Astrocyte of the spinal cord (primary cell): ENCODE measurements around the gene CPA2.
"Not testable (repeated sequence)": the region's sequence is repeated elsewhere in the genome, so short reads cannot be mapped to it uniquely, and the experiment has no call there.

Experiments used
- DNase-seq: peaks from one replicate; pipeline ENCODE4 v3.0.0; 2011; ENCODE audit warnings: low read depth, low spot score
- H3K4me3 ChIP-seq: 2 replicates; pipeline ENCODE4 v1.5.1; 2011; ENCODE audit warnings: low read depth, mild to moderate bottlenecking, low read length, moderate library complexity
- in situ Hi-C: cut with HindIII; loops from 2 replicates; pipeline ENCODE4 v1.10.0; 2017; ENCODE audit warnings: low sequenced_read_pairs
- TF ChIP-seq, protein P1 (sequence below): IDR thresholded peaks from 2 replicates; pipeline ENCODE4 v1.5.1; 2012; ENCODE audit warnings: low read depth, mild to moderate bottlenecking, low read length, inconsistent platforms

The CPA2 gene

DNA sequence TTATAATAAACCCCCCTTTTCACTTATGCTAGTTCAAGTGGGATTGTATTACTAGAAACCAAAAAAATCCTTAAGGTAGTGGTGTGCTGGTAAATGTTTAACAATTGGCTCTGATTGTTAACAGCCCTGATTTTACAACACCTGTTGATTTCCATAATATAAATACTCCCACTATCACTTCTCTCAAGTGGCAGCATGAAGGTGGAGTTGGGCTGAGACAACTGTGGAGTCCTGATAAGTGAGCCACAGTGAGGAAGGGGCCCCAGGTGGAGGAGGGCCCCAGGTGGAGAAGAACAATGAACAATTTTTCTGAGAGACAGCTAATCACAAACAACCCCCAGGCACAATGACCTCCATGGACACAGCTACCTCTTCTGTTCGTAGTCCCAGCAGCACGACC, 32.6 kb upstream of the CPA2 start:
- TF ChIP-seq, protein P1, sequence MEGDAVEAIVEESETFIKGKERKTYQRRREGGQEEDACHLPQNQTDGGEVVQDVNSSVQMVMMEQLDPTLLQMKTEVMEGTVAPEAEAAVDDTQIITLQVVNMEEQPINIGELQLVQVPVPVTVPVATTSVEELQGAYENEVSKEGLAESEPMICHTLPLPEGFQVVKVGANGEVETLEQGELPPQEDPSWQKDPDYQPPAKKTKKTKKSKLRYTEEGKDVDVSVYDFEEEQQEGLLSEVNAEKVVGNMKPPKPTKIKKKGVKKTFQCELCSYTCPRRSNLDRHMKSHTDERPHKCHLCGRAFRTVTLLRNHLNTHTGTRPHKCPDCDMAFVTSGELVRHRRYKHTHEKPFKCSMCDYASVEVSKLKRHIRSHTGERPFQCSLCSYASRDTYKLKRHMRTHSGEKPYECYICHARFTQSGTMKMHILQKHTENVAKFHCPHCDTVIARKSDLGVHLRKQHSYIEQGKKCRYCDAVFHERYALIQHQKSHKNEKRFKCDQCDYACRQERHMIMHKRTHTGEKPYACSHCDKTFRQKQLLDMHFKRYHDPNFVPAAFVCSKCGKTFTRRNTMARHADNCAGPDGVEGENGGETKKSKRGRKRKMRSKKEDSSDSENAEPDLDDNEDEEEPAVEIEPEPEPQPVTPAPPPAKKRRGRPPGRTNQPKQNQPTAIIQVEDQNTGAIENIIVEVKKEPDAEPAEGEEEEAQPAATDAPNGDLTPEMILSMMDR: no peak
- no peak overlapping the region for H3K4me3 ChIP-seq
- DNase-seq: no peak
- in situ Hi-C loops: no loop called here

DNA sequence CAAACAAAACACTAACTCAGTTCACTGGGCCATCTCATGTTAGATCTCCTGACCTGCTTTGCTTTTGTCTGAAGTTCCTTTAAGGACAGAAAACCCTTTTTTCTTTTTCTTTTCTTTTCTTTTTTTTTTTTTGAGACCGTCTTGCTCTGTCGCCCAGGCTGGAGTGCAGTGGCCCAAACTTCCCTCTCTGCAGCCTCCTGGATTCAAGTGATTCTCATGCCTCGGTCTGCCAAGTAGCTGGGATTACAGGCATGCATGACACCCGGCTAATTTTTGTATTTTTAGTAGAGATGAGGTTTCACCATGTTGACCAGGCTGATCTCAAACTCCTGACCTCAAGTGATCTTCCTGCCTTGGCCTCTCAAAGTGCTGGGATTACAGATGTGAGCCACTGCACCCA, 30.3 kb upstream of the CPA2 start:
- in situ Hi-C loops, DNase-seq, H3K4me3 ChIP-seq: not testable (repeated sequence)

DNA sequence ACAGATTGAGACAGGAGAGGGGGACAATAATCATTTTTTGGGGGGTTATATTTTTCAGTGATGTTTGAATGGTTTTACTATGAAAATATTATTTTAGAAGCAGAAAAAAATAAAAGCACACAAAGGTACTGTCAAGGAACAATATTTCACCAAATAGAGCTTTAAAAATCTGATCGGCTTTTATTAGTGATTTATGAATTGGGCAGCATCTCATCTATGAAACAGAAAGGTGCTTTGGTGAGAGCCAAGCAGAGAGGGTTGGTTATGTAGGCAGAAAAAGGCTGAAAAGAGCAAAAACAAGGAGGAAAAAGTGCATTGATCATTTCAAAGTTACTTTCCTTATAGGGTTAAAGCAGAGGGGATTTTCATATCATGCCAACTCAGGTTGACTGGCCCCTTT, 26.4 kb upstream of the CPA2 start:
- no peak overlapping the region for H3K4me3 ChIP-seq
- in situ Hi-C loops: no loop called here
- no peak for DNase-seq
- TF ChIP-seq, protein P1: no peak

DNA sequence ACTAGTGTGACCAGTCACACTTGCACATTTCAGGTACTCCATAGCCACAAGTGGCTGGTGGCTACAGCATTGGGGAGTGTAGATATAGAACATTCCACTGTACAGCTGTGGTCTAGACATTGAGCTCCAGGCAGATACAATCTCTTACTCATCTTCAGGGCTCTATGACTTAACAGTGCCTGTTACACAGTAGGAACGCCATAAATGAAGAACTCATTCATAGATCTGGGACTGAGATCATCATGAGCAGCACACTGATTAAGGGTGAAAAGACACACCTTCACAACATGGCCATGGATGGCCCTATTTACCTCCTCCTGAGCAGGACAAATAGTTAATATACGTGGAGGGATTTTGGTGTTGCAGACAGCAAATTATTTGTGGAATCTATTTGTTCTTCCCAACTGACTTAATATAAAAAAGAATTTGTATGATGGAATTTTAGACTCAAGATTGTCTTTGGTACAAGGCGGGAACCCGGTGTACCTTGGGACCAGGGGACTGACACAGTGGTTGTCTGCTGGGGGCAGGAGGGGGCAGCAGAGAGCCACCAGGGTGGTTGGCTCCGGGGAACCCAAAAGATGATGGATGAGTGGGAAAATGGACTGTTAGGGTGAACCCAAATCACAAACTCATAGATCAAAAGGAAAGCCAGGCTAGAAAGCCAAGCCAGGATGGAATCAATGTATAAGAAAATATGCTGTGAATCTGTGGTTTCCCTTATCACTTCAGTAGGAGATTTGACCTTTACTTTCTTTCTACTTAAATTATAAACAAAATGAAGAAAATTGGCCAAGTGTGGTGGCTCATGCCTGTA, 24.3 kb upstream of the CPA2 start:
- in situ Hi-C loops: no loop called here
- no peak overlapping the region for H3K4me3 ChIP-seq
- TF ChIP-seq, protein P1: peak; percentile 84
- DNase-seq: peak; percentile 48

DNA sequence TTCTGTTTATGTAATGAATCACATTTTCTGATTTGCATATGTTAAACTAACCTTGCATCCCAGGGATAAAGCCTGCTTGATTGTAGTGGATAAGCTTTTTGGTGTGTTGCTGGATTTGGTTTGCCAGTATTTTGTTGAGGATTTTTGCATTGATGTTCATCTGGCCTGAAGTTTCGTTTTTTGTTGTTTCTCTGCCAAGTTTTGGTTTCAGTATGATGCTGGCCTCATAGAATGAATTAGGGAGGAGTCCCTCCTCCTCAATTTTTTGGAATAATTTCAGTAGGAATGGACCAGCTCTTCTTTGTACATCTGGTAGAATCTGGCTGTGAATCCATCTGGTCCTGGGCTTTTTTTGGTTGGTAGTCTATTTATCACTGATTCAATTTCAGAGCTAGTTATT, 23.2 kb upstream of the CPA2 start:
- DNase-seq: peak; percentile 14
- in situ Hi-C loops, H3K4me3 ChIP-seq: not testable (repeated sequence)

DNA sequence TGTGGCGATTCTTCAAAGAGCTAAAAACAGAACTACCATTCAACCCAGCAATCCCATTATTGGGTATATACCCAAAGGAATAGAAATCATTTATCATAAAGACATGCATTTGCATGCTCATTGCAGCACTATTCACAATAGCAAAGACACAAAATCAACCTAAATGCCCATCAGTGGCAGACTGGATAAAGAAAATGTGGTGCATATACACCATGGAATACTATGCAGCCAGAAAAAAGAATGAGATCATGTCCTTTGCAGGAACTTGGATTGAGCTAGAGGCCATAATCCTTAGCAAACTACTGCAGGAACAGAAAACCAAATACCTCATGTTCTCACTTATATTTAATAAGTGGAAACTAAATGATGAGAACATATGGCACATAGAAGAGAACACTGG, 20.2 kb upstream of the CPA2 start:
- DNase-seq, H3K4me3 ChIP-seq, in situ Hi-C loops: not testable (repeated sequence)

DNA sequence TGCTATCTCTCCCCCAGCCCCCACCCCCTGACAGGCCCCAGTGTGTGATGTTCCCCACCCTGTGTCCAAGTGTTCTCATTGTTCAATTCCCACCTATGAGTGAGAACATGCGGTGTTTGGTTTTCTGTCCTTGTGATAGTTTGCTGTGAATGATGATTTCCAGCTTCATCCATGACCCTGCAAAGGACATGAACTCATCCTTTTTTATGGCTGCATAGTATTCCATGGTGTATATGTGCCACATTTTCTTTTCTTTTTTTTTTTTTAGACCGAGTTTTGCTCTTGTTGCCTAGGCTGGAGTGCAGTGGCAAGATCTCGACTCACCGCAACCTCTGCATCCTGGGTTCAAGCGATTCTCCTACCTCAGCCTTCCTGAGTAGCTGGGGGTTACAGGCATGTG, 17.8 kb upstream of the CPA2 start:
- in situ Hi-C loops, H3K4me3 ChIP-seq, DNase-seq: not testable (repeated sequence)

DNA sequence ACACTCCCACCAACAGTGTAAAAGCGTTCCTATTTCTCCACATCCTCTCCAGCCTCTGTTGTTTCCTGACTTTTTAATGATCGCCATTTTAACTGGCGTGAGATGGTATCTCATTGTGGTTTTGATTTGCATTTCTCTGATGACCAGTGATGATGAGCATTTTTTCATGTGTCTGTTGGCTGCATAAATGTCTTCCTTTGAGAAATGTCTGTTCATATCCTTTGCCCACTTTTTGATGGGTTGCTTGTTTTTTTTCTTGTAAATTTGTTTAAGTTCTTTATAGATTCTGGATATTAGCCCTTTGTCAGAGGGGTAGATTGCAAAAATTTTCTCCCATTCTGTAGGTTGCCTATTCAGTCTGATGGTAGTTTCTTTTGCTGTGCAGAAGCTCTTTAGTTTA, 17.0 kb upstream of the CPA2 start:
- in situ Hi-C loops, DNase-seq, H3K4me3 ChIP-seq: not testable (repeated sequence)

DNA sequence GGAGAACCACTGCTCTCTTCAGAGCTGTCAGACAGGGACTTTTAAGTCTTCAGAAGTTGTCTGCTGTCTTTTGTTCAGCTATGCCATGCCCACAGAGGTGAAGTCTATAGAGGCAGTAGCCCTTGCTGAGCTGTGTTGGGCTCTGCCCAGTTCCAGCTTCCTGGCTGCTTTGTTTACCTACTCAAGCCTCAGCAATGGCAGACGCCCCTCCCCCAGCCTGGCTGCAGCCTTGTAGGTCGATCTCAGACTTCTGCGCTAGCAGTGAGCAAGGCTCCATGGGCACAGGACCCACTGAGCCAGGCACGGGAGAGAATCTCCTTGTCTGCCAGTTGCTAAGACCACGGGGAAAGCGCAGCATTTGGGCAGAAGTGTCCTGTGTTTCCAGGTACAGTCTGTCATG, 12.1 kb upstream of the CPA2 start:
- in situ Hi-C loops: no loop called here
- TF ChIP-seq, protein P1: no peak
- no peak for DNase-seq
- H3K4me3 ChIP-seq: no peak overlapping the region
